ENCODE data around the gene OPTN. TPM values are rescaled to one million over a fixed set of nuclear protein-coding genes. Genes with fewer than 3 reads are reported as not detected.
"Not testable (repeated sequence)": the region's sequence is repeated elsewhere in the genome, so short reads cannot be mapped to it uniquely, and the experiment has no call there.

OPTN gene
- polyA plus RNA-seq, 1 donor from 2014 or later, result 38.2 TPM

GRCh38 chr10:13079776-13080050, 20.2 kb upstream of the OPTN start:
- Histone ChIP-seq H3K36me3 (ENCODE audit: insufficient read depth, low read length) (no peaks in the 10 kb centered on the region), H2AFZ (ENCODE audit: low read depth, low read length) (no peak overlapping the region), H3K9me3 (ENCODE audit: low read length) (no peaks in the 10 kb centered on the region), H3K27ac (ENCODE audit: low read length) (no peak overlapping the region), H3K9ac (ENCODE audit: low read length) (no peak overlapping the region), H3F3A (ENCODE audit: insufficient read depth, low read length, poor library complexity, severe bottlenecking) (no peaks in the 10 kb centered on the region), H3K79me2 (replicated peaks; ENCODE audit: insufficient read depth, low read length) (no peaks in the 10 kb centered on the region), H3K27me3 (ENCODE audit: insufficient read depth, low read depth, low read length) (no peaks in the 10 kb centered on the region), H3K4me2 (ENCODE audit: low read length) (no peak overlapping the region), H3K4me3 (ENCODE audit: low read length) (no peak overlapping the region), H3K9me2 (ENCODE audit: insufficient read depth, low read length) (no peaks in the 10 kb centered on the region), H4K20me1 (ENCODE audit: insufficient read depth) (no peaks in the 10 kb centered on the region)
- TF ChIP-seq TAF1 (IDR thresholded peaks at IDR 0.05; ENCODE audit: low read depth) (no peak), EZH2 (IDR thresholded peaks at IDR 0.05; ENCODE audit: borderline replicate concordance, insufficient read depth, low read length, poor library complexity, severe bottlenecking) (no peak), RAD21 (conservative IDR thresholded peaks at IDR 0.05) (no peak)
- TF ChIP-seq, protein P1, sequence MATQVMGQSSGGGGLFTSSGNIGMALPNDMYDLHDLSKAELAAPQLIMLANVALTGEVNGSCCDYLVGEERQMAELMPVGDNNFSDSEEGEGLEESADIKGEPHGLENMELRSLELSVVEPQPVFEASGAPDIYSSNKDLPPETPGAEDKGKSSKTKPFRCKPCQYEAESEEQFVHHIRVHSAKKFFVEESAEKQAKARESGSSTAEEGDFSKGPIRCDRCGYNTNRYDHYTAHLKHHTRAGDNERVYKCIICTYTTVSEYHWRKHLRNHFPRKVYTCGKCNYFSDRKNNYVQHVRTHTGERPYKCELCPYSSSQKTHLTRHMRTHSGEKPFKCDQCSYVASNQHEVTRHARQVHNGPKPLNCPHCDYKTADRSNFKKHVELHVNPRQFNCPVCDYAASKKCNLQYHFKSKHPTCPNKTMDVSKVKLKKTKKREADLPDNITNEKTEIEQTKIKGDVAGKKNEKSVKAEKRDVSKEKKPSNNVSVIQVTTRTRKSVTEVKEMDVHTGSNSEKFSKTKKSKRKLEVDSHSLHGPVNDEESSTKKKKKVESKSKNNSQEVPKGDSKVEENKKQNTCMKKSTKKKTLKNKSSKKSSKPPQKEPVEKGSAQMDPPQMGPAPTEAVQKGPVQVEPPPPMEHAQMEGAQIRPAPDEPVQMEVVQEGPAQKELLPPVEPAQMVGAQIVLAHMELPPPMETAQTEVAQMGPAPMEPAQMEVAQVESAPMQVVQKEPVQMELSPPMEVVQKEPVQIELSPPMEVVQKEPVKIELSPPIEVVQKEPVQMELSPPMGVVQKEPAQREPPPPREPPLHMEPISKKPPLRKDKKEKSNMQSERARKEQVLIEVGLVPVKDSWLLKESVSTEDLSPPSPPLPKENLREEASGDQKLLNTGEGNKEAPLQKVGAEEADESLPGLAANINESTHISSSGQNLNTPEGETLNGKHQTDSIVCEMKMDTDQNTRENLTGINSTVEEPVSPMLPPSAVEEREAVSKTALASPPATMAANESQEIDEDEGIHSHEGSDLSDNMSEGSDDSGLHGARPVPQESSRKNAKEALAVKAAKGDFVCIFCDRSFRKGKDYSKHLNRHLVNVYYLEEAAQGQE (IDR thresholded peaks at IDR 0.05; ENCODE audit: borderline replicate concordance), result no peak

- Histone ChIP-seq H3F3A (ENCODE audit: insufficient read depth, low read length, poor library complexity, severe bottlenecking) (no peaks in the 10 kb centered on the region), H3K9ac (ENCODE audit: low read length) (no peak overlapping the region), H3K4me2 (ENCODE audit: low read length) (no peak overlapping the region), H4K20me1 (ENCODE audit: insufficient read depth) (no peaks in the 10 kb centered on the region), H3K27ac (ENCODE audit: low read length) (no peak overlapping the region), H3K79me2 (replicated peaks; ENCODE audit: insufficient read depth, low read length) (no peaks in the 10 kb centered on the region), H3K9me3 (ENCODE audit: low read length) (no peaks in the 10 kb centered on the region), H3K4me3 (ENCODE audit: low read length) (no peak overlapping the region), H3K9me2 (ENCODE audit: insufficient read depth, low read length) (no peaks in the 10 kb centered on the region), H3K36me3 (ENCODE audit: insufficient read depth, low read length) (no peaks in the 10 kb centered on the region), H3K27me3 (ENCODE audit: insufficient read depth, low read depth, low read length) (no peaks in the 10 kb centered on the region), H2AFZ (ENCODE audit: low read depth, low read length) (no peak overlapping the region)
- TF ChIP-seq, protein P1 (IDR thresholded peaks at IDR 0.05; ENCODE audit: borderline replicate concordance), result no peak
- TF ChIP-seq, protein P2, sequence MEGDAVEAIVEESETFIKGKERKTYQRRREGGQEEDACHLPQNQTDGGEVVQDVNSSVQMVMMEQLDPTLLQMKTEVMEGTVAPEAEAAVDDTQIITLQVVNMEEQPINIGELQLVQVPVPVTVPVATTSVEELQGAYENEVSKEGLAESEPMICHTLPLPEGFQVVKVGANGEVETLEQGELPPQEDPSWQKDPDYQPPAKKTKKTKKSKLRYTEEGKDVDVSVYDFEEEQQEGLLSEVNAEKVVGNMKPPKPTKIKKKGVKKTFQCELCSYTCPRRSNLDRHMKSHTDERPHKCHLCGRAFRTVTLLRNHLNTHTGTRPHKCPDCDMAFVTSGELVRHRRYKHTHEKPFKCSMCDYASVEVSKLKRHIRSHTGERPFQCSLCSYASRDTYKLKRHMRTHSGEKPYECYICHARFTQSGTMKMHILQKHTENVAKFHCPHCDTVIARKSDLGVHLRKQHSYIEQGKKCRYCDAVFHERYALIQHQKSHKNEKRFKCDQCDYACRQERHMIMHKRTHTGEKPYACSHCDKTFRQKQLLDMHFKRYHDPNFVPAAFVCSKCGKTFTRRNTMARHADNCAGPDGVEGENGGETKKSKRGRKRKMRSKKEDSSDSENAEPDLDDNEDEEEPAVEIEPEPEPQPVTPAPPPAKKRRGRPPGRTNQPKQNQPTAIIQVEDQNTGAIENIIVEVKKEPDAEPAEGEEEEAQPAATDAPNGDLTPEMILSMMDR (IDR thresholded peaks at IDR 0.05; ENCODE audit: poor library complexity, severe bottlenecking), result no peak
- TF ChIP-seq MXI1 (conservative IDR thresholded peaks at IDR 0.05; ENCODE audit: poor library complexity, severe bottlenecking), result no peak
- no peak for TF ChIP-seq EP300 (conservative IDR thresholded peaks at IDR 0.05; ENCODE audit: poor library complexity, severe bottlenecking)
- no peak for TF ChIP-seq SMC3 (conservative IDR thresholded peaks at IDR 0.05; ENCODE audit: poor library complexity)
- TF ChIP-seq RAD21 (conservative IDR thresholded peaks at IDR 0.05), result no peak
- no peak for TF ChIP-seq EZH2 (IDR thresholded peaks at IDR 0.05; ENCODE audit: borderline replicate concordance, insufficient read depth, low read length, poor library complexity, severe bottlenecking)
- no peak for TF ChIP-seq TAF1 (IDR thresholded peaks at IDR 0.05; ENCODE audit: low read depth)
- TF ChIP-seq POLR2AphosphoS5 (IDR thresholded peaks at IDR 0.05), result no peak
Measured at GRCh38 chr10:13080643-13081042, 19.3 kb upstream of the OPTN start.

GRCh38 chr10:13083700-13084099, 16.3 kb upstream of the OPTN start:
- not testable (repeated sequence) for H3K9ac ChIP-seq (ENCODE audit: low read length); H3K79me2 ChIP-seq (replicated peaks; ENCODE audit: insufficient read depth, low read length); H4K20me1 ChIP-seq (ENCODE audit: insufficient read depth); H2AFZ ChIP-seq (ENCODE audit: low read depth, low read length); H3K36me3 ChIP-seq (ENCODE audit: insufficient read depth, low read length); H3K4me2 ChIP-seq (ENCODE audit: low read length); H3K27ac ChIP-seq (ENCODE audit: low read length); H3K9me3 ChIP-seq (ENCODE audit: low read length); H3K4me3 ChIP-seq (ENCODE audit: low read length); H3K27me3 ChIP-seq (ENCODE audit: insufficient read depth, low read depth, low read length); H3F3A ChIP-seq (ENCODE audit: insufficient read depth, low read length, poor library complexity, severe bottlenecking); H3K9me2 ChIP-seq (ENCODE audit: insufficient read depth, low read length)
